Measurements from ENCODE around the gene LBH. TPM values are rescaled to one million over a fixed set of nuclear protein-coding genes. Genes with fewer than 3 reads are reported as not detected.

Gene LBH
- total RNA-seq, 1 donor from 2014 or later, result 80.5 TPM

GRCh38 chr2:30248791-30249190 is 17.5 kb downstream of the LBH start:
- Mint-ChIP-seq H3K27ac (no peak overlapping the region), H3K9me3 (ENCODE audit: low read depth) (no peaks in the 10 kb centered on the region), H3K27me3 (no peaks in the 10 kb centered on the region), H3K4me3 (ENCODE audit: low read depth) (no peak overlapping the region), H3K36me3 (ENCODE audit: insufficient read depth) (peaks cover 13% of the 10 kb centered on the region), H3K4me1 (ENCODE audit: low read depth) (peaks cover 25% of the 10 kb centered on the region)
- no peak for DNase-seq (ENCODE audit: low spot score, unreplicated experiment)
- no peak for TF ChIP-seq CTCF (IDR thresholded peaks at IDR 0.05; ENCODE audit: unreplicated experiment)

DNA sequence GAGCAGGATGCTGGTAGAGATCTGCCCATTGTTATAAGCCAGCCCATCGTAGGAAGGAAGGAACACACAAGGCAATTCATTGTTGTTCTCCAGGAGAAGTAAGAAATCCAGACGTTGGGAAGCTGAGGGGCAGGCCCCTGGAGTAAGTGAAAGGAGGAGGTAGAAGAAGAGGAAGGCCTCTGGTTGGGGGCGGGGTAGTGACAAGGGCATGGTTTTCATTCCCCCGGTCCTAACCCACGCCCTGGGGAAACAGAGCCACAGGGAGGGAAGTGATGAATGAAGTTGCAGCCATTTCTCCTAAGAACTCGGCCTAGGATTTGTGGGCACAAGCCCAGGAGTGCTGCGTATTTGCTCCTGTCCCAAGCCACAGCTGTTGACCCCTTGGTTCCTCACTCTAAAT is 18.0 kb downstream of the LBH start:
- no peaks in the 10 kb centered on the region for H3K27me3 Mint-ChIP-seq

DNA sequence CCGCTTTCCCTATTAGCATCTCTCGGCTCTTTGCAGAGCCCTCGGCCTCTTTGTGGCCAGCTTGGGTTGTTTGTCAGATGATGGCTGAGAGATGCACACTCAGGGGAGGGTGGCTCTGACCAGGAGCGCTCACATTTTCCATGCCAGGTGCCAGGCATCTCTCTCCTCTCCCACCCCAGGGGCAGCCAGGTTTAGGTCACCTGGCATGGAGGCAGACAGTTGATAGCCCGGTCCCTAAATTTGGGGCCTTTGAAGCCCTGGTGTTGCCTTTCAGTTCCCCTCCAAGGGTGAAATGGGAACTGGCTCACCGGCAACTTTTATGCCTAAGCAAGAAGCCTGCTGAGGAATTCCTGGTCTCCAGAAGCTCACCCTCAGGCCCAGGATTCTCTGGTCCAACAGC is 19.1 kb downstream of the LBH start:
- no peak overlapping the region for H3K27ac Mint-ChIP-seq
- no peak for DNase-seq (ENCODE audit: low spot score, unreplicated experiment)
- H3K4me3 Mint-ChIP-seq (ENCODE audit: low read depth), result no peak overlapping the region
- H3K36me3 Mint-ChIP-seq (ENCODE audit: insufficient read depth), result peaks cover 13% of the 10 kb centered on the region
- H3K27me3 Mint-ChIP-seq, result no peaks in the 10 kb centered on the region
- peaks cover 27% of the 10 kb centered on the region for H3K4me1 Mint-ChIP-seq (ENCODE audit: low read depth)
- no peaks in the 10 kb centered on the region for H3K9me3 Mint-ChIP-seq (ENCODE audit: low read depth)
- TF ChIP-seq CTCF (IDR thresholded peaks at IDR 0.05; ENCODE audit: unreplicated experiment), result no peak

More for the DNA sequence above, 18.0 kb downstream of the LBH start:
- H3K36me3 Mint-ChIP-seq (ENCODE audit: insufficient read depth), result peaks cover 13% of the 10 kb centered on the region
- no peak for DNase-seq (ENCODE audit: low spot score, unreplicated experiment)
- no peak overlapping the region for H3K4me3 Mint-ChIP-seq (ENCODE audit: low read depth)
- H3K9me3 Mint-ChIP-seq (ENCODE audit: low read depth), result no peaks in the 10 kb centered on the region
- H3K27ac Mint-ChIP-seq, result no peak overlapping the region
- TF ChIP-seq CTCF (IDR thresholded peaks at IDR 0.05; ENCODE audit: unreplicated experiment), result no peak
- H3K4me1 Mint-ChIP-seq (ENCODE audit: low read depth), result peaks cover 27% of the 10 kb centered on the region

GRCh38 chr2:30252723-30253701 is 21.7 kb downstream of the LBH start:
- no peak for TF ChIP-seq CTCF (IDR thresholded peaks at IDR 0.05; ENCODE audit: unreplicated experiment)
- no peak for DNase-seq (ENCODE audit: low spot score, unreplicated experiment)
- Mint-ChIP-seq H3K9me3 (ENCODE audit: low read depth) (no peaks in the 10 kb centered on the region), H3K27ac (peak overlapping the region; percentile 81), H3K4me1 (ENCODE audit: low read depth) (peaks cover 27% of the 10 kb centered on the region), H3K27me3 (no peaks in the 10 kb centered on the region), H3K36me3 (ENCODE audit: insufficient read depth) (peaks cover 16% of the 10 kb centered on the region), H3K4me3 (ENCODE audit: low read depth) (no peak overlapping the region)

DNA sequence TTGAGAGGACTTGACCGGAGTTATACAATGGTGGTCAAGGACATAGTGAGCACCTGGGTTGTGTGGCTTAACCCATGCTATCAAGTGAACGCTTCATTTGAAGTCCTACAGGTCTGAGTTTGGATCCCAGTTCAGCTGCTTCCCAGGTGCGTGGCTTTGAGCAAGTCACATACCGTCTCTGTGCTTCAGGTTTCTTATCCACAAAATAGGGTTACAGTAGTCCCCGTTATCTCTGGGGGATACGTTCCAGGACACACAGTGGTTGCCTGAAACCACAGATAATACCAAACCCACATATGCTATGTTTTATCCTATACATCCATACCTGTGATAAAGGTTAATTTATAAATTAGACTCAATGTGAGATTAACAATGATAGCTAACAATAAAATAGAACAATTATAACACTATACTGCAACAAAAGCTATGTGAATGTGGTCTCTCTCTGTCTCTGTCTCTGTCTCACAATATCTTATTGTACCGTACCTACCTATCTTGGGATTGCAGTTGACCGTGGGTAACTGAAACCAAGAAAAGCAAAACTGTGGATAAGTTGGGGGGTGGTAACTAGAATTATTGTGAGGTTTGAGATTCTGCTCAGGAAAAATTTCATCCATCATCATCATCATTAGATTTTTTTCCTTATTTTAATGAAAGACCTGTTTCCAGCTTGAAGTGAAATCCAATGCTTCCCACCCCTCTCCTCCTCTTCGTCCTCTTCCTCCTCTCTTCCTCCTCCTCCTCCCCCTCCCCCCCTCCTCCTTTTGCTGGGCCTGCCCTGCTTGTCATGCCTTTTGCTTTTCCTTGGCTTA is 22.7 kb downstream of the LBH start:
- no peak for DNase-seq (ENCODE audit: low spot score, unreplicated experiment)
- no peaks in the 10 kb centered on the region for H3K27me3 Mint-ChIP-seq
- peaks cover 22% of the 10 kb centered on the region for H3K36me3 Mint-ChIP-seq (ENCODE audit: insufficient read depth)
- H3K27ac Mint-ChIP-seq, result no peak overlapping the region
- TF ChIP-seq CTCF (IDR thresholded peaks at IDR 0.05; ENCODE audit: unreplicated experiment), result no peak
- H3K4me1 Mint-ChIP-seq (ENCODE audit: low read depth), result peaks cover 25% of the 10 kb centered on the region
- H3K4me3 Mint-ChIP-seq (ENCODE audit: low read depth), result no peak overlapping the region
- H3K9me3 Mint-ChIP-seq (ENCODE audit: low read depth), result no peaks in the 10 kb centered on the region
